ENCODE data around the gene GAS2L1.

GAS2L1 gene

DNA sequence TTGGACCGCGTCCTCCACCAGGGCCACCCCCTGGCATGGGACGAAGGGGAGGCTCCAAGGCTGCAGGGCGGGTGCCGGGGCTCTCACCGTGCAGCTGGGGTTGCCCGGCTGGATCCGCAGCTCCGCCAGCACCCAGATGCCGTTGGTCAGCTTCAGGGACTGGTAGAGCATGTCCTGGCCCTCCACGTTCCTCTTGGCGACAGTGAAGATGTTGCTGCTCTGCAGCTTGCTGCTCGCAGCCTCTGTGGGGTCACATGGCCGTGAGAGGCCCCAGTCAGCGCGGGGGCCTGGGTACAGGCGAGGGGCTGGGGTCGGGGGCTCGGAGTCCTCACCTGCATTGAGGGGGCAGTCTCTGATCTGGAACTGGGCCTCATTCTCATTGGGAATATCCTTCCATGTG is 23.8 kb downstream of the GAS2L1 start:
- Histone ChIP-seq H3K9ac (ENCODE audit: low read depth, low read length) (no peak overlapping the region), H3K27me3 (ENCODE audit: insufficient read depth, low read length, poor library complexity) (no peaks in the 10 kb centered on the region), H3K4me1 (ENCODE audit: insufficient read depth, low read length) (no peaks in the 10 kb centered on the region), H3K4me2 (ENCODE audit: insufficient read depth, low read length) (no peak overlapping the region), H3K4me3 (ENCODE audit: low read depth in 1 of 2, low read length in 2 of 2) (no peak overlapping the region), H3K9me3 (ENCODE audit: insufficient read depth, low read length, severe bottlenecking) (no peaks in the 10 kb centered on the region), H3K27ac (ENCODE audit: low read length) (no peak overlapping the region), H4K20me1 (ENCODE audit: insufficient read depth, low read length) (0 out of 2 replicates have a peak, but pooled peaks cover 6% of the 10 kb centered on the region), H2AFZ (ENCODE audit: low read depth, low read length) (no peak overlapping the region), H3K79me2 (ENCODE audit: insufficient read depth, low read length) (no peaks in the 10 kb centered on the region), H3K36me3 (ENCODE audit: insufficient read depth, low read length) (peaks cover 89% of the 10 kb centered on the region)
- ATAC-seq (ENCODE audit: insufficient read depth, low read depth) (no peak), DNase-seq (no peak)
- no peak for TF ChIP-seq EZH2 (IDR thresholded peaks at IDR 0.05; ENCODE audit: borderline replicate concordance, low read depth, low read length, severe bottlenecking)

DNA sequence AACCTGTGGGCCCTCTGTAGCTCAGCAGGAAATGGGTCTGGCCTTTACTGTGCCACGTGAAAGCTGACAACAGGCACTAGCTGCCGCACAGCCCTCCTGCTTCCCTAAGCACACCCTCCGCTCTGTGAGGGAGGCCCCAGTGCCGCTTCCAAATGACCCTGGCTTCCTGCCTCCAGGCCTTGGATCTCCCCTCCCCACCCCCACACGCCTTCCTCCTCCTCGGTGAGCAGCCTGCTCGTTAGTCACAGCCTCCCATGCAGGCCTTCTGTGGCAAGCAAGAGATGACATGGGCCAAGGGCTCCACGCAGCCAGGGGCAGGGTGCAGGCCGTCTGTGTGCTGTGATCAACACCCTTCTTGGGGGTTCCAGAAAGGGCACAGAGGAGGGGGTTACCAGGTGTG is 24.3 kb downstream of the GAS2L1 start:
- H4K20me1 ChIP-seq (ENCODE audit: insufficient read depth, low read length) = 0 out of 2 replicates have a peak, but pooled peaks cover 6% of the 10 kb centered on the region
- H3K9me3 ChIP-seq (ENCODE audit: insufficient read depth, low read length, severe bottlenecking) = no peaks in the 10 kb centered on the region
- H3K79me2 ChIP-seq (ENCODE audit: insufficient read depth, low read length) = no peaks in the 10 kb centered on the region
- no peak overlapping the region for H2AFZ ChIP-seq (ENCODE audit: low read depth, low read length)
- H3K27me3 ChIP-seq (ENCODE audit: insufficient read depth, low read length, poor library complexity) = no peaks in the 10 kb centered on the region
- no peak overlapping the region for H3K9ac ChIP-seq (ENCODE audit: low read depth, low read length)
- ATAC-seq (ENCODE audit: insufficient read depth, low read depth) (no peak), DNase-seq (no peak)
- TF ChIP-seq EZH2 (IDR thresholded peaks at IDR 0.05; ENCODE audit: borderline replicate concordance, low read depth, low read length, severe bottlenecking) = no peak
- TF ChIP-seq, protein P1, sequence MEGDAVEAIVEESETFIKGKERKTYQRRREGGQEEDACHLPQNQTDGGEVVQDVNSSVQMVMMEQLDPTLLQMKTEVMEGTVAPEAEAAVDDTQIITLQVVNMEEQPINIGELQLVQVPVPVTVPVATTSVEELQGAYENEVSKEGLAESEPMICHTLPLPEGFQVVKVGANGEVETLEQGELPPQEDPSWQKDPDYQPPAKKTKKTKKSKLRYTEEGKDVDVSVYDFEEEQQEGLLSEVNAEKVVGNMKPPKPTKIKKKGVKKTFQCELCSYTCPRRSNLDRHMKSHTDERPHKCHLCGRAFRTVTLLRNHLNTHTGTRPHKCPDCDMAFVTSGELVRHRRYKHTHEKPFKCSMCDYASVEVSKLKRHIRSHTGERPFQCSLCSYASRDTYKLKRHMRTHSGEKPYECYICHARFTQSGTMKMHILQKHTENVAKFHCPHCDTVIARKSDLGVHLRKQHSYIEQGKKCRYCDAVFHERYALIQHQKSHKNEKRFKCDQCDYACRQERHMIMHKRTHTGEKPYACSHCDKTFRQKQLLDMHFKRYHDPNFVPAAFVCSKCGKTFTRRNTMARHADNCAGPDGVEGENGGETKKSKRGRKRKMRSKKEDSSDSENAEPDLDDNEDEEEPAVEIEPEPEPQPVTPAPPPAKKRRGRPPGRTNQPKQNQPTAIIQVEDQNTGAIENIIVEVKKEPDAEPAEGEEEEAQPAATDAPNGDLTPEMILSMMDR (IDR thresholded peaks at IDR 0.05; ENCODE audit: borderline replicate concordance, extremely low read depth, low read length, poor library complexity, severe bottlenecking) = no peak
- no peak overlapping the region for H3K4me3 ChIP-seq (ENCODE audit: low read depth in 1 of 2, low read length in 2 of 2)
- peaks cover 94% of the 10 kb centered on the region for H3K36me3 ChIP-seq (ENCODE audit: insufficient read depth, low read length)
- H3K4me1 ChIP-seq (ENCODE audit: insufficient read depth, low read length) = no peaks in the 10 kb centered on the region
- H3K4me2 ChIP-seq (ENCODE audit: insufficient read depth, low read length) = no peak overlapping the region
- no peak overlapping the region for H3K27ac ChIP-seq (ENCODE audit: low read length)

- Histone ChIP-seq H3K4me2 (ENCODE audit: insufficient read depth, low read length) (no peak overlapping the region), H3K36me3 (ENCODE audit: insufficient read depth, low read length) (peaks cover 96% of the 10 kb centered on the region), H3K4me3 (ENCODE audit: low read depth in 1 of 2, low read length in 2 of 2) (no peak overlapping the region), H3K9me3 (ENCODE audit: insufficient read depth, low read length, severe bottlenecking) (no peaks in the 10 kb centered on the region), H4K20me1 (ENCODE audit: insufficient read depth, low read length) (0 out of 2 replicates have a peak, but pooled peaks cover 6% of the 10 kb centered on the region), H3K4me1 (ENCODE audit: insufficient read depth, low read length) (no peaks in the 10 kb centered on the region), H3K27ac (ENCODE audit: low read length) (no peak overlapping the region), H3K9ac (ENCODE audit: low read depth, low read length) (no peak overlapping the region), H2AFZ (ENCODE audit: low read depth, low read length) (no peak overlapping the region), H3K27me3 (ENCODE audit: insufficient read depth, low read length, poor library complexity) (no peaks in the 10 kb centered on the region), H3K79me2 (ENCODE audit: insufficient read depth, low read length) (no peaks in the 10 kb centered on the region)
- TF ChIP-seq, protein P1 (IDR thresholded peaks at IDR 0.05; ENCODE audit: borderline replicate concordance, extremely low read depth, low read length, poor library complexity, severe bottlenecking) = no peak
- no peak for DNase-seq
- ATAC-seq (ENCODE audit: insufficient read depth, low read depth) = no peak
These were observed 24.8 kb downstream of the GAS2L1 start for GRCh38 chr22:29331213-29331612.

GRCh38 chr22:29331658-29332300 is 25.3 kb downstream of the GAS2L1 start:
- H3K9ac ChIP-seq (ENCODE audit: low read depth, low read length) = no peak overlapping the region
- no peaks in the 10 kb centered on the region for H3K27me3 ChIP-seq (ENCODE audit: insufficient read depth, low read length, poor library complexity)
- ATAC-seq (ENCODE audit: insufficient read depth, low read depth) (no peak), DNase-seq (no peak)
- H2AFZ ChIP-seq (ENCODE audit: low read depth, low read length) = no peak overlapping the region
- H3K4me1 ChIP-seq (ENCODE audit: insufficient read depth, low read length) = no peaks in the 10 kb centered on the region
- H3K9me3 ChIP-seq (ENCODE audit: insufficient read depth, low read length, severe bottlenecking) = no peaks in the 10 kb centered on the region
- H4K20me1 ChIP-seq (ENCODE audit: insufficient read depth, low read length) = 0 out of 2 replicates have a peak, but pooled peaks cover 2% of the 10 kb centered on the region
- H3K4me2 ChIP-seq (ENCODE audit: insufficient read depth, low read length) = no peak overlapping the region
- H3K27ac ChIP-seq (ENCODE audit: low read length) = no peak overlapping the region
- no peak overlapping the region for H3K4me3 ChIP-seq (ENCODE audit: low read depth in 1 of 2, low read length in 2 of 2)
- H3K36me3 ChIP-seq (ENCODE audit: insufficient read depth, low read length) = peaks cover 93% of the 10 kb centered on the region
- TF ChIP-seq EZH2 (IDR thresholded peaks at IDR 0.05; ENCODE audit: borderline replicate concordance, low read depth, low read length, severe bottlenecking) = no peak
- TF ChIP-seq, protein P1 (IDR thresholded peaks at IDR 0.05; ENCODE audit: borderline replicate concordance, extremely low read depth, low read length, poor library complexity, severe bottlenecking) = no peak
- no peaks in the 10 kb centered on the region for H3K79me2 ChIP-seq (ENCODE audit: insufficient read depth, low read length)

Measured in DND-41 (cell line).